GM10248 (cell line): Measurements from ENCODE around the gene CNTNAP2.
"Not testable (repeated sequence)": the region's sequence is repeated elsewhere in the genome, so short reads cannot be mapped to it uniquely, and the experiment has no call there.

ENCODE experiments used
- CTCF ChIA-PET: fragments of 300-600 bp; sonication (Branson Sonifier 250); formaldehyde crosslinking; extraction: SDS; loops from one replicate; lab custom pipeline; 2021; ENCODE audit warnings: antibody characterized with exemption; lab: Yijun Ruan, JAX
- POLR2A ChIA-PET: fragments of 350-650 bp; sonication (Branson Sonifier 250); formaldehyde crosslinking; extraction: SDS; loops from one replicate; lab custom pipeline; 2020; ENCODE audit warnings: antibody characterized with exemption; lab: Yijun Ruan, JAX
- DNase-seq: peaks from one replicate; pipeline ENCODE4 v3.0.0; 2012; ENCODE audit errors: extremely low spot score
- CTCF ChIP-seq: IDR thresholded peaks from 2 replicates; pipeline ENCODE4 v1.5.1; 2012; ENCODE audit warnings: mild to moderate bottlenecking, low read depth; ENCODE audit errors: extremely low read depth, missing control alignments, control extremely low read depth

The CNTNAP2 gene

GRCh38 chr7:146889806-146890555, 773.4 kb downstream of the CNTNAP2 start:
- CTCF ChIA-PET, result interaction anchor here (1.8 kb wide), 1 partner anchor 10 kb away, joined by 4 read pairs; no protein-coding TSS in a partner anchor
- POLR2A ChIA-PET, result no interaction called here
- no peak for TF ChIP-seq CTCF
- no peak for DNase-seq

GRCh38 chr7:146892151-146892550, 775.5 kb downstream of the CNTNAP2 start:
- CTCF ChIA-PET, result interaction anchor here (1.5 kb wide), 1 partner anchor 34 kb away, joined by 4 read pairs; no protein-coding TSS in a partner anchor
- DNase-seq, result no peak
- POLR2A ChIA-PET, result no interaction called here
- no peak for TF ChIP-seq CTCF

GRCh38 chr7:146894927-146895326, 778.3 kb downstream of the CNTNAP2 start:
- CTCF ChIA-PET, result interaction anchor here (1.3 kb wide), 1 partner anchor 12 kb away, joined by 3 read pairs; no protein-coding TSS in a partner anchor
- POLR2A ChIA-PET, result no interaction called here

GRCh38 chr7:146902266-146902665, 785.7 kb downstream of the CNTNAP2 start:
- no peak for TF ChIP-seq CTCF
- ChIA-PET CTCF (no interaction called here), POLR2A (no interaction called here)
- DNase-seq, result no peak

More at GRCh38 chr7:146894927-146895326, 778.3 kb downstream of the CNTNAP2 start:
- no peak for TF ChIP-seq CTCF
- no peak for DNase-seq

- POLR2A ChIA-PET, result no interaction called here
- TF ChIP-seq CTCF, result no peak
- no peak for DNase-seq
- CTCF ChIA-PET, result no interaction called here
Observed at GRCh38 chr7:146902728-146903127, 786.1 kb downstream of the CNTNAP2 start.

GRCh38 chr7:146905746-146906145, 789.1 kb downstream of the CNTNAP2 start:
- DNase-seq, POLR2A ChIA-PET, CTCF ChIA-PET: not testable (repeated sequence)

GRCh38 chr7:146922782-146923181, 806.2 kb downstream of the CNTNAP2 start:
- ChIA-PET POLR2A (no interaction called here), CTCF (no interaction called here)
- TF ChIP-seq CTCF, result no peak
- DNase-seq, result no peak
